ENCODE measurements around the gene SLC25A15. TPM values are rescaled to one million over a fixed set of nuclear protein-coding genes. Genes with fewer than 3 reads are reported as not detected.
"Not testable (repeated sequence)": the region's sequence is repeated elsewhere in the genome, so short reads cannot be mapped to it uniquely, and the experiment has no call there.

The SLC25A15 gene
- total RNA-seq, 1 donor from 2014 or later: 24.2 TPM

DNA sequence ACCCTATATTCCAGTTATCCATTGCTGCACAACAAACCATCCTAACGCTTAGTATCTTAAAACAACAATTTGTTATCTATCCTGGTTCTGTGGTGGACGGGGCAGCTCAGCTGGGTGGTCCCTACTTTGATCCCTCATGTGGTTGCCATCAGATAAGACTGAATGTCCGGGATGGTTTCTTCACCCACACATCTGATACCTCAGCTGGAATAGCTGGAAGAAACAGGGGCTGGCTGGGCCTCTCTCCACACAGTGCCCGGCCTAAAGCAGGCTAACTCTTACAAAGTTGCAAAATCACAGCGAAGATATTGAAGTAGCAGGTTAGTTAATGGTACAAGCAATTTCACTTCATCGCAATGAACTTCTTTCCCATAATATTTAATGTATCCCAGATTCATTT lies 14.7 kb upstream of the SLC25A15 start:
- no peaks in the 10 kb centered on the region for H3K27me3 Mint-ChIP-seq
- H3K27ac Mint-ChIP-seq: no peak overlapping the region
- H3K9me3 Mint-ChIP-seq: no peaks in the 10 kb centered on the region
- peaks cover 40% of the 10 kb centered on the region for H3K4me1 Mint-ChIP-seq
- H3K36me3 Mint-ChIP-seq (ENCODE audit: low read depth): peaks cover 1% of the 10 kb centered on the region
- H3K4me3 Mint-ChIP-seq: no peak overlapping the region
- peak; percentile 54 for DNase-seq
- intact Hi-C loops (cut with micrococcal nuclease): loop anchor here (5.0 to 10.0 kb wide), 8 partner anchors 92 to 1677 kb away; partner anchors contain the start of gene KBTBD7

DNA sequence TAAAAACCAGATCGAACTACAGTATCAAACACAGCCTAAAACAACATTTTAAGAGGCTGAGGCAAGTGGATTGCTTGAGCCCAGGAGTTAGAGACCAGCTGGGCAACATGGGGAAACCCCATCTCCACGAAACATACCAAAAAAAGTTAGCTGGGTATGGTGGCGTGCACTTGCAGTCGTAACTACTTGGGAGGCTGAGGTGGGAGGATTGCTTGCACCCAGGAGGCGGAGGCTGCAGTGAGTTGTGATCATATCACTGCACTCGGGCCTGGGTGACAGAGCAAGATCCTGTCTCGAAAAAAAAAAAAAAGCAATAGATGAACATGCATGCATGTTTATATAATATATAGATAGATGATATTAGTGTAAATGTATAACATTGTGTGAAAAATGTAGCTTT lies 13.2 kb upstream of the SLC25A15 start:
- H3K4me1 Mint-ChIP-seq: peaks cover 33% of the 10 kb centered on the region
- H3K9me3 Mint-ChIP-seq: no peaks in the 10 kb centered on the region
- H3K4me3 Mint-ChIP-seq: peak overlapping the region; percentile 77
- peak; percentile 71 for DNase-seq
- H3K27me3 Mint-ChIP-seq: no peaks in the 10 kb centered on the region
- H3K27ac Mint-ChIP-seq: peak overlapping the region; percentile 99
- intact Hi-C loops (cut with micrococcal nuclease): loop anchor here (2.0 to 10.0 kb wide), 11 partner anchors 39 to 1737 kb away; partner anchors contain the start of genes KBTBD7, NHLRC3 and PROSER1
- no peaks in the 10 kb centered on the region for H3K36me3 Mint-ChIP-seq (ENCODE audit: low read depth)

DNA sequence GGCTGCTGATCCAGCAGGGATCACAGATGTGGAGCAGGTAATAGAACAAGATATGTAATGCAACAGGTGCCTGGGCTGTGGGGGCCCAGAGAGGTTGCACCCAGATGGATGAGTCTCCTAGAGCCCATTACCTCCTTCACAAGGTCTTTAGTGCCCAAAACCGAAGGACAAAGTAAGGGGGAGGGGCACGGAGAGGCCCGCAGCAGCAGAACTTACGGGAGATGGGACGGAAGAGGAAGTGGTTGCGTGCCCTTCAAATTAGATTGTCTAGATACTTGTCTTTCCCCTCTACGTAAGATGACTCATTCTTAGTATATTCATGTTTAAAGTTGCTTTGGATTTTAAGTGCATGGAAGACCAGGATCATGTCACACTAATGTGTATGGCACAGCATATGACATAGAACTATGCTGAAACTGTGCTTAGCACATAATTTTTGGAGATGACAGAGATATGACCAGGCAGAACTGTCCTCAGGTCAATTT lies 12.7 kb upstream of the SLC25A15 start:
- Mint-ChIP-seq H3K4me1 (peaks cover 33% of the 10 kb centered on the region), H3K27ac (peak overlapping the region; percentile 99), H3K4me3 (peak overlapping the region; percentile 77), H3K36me3 (ENCODE audit: low read depth) (no peaks in the 10 kb centered on the region), H3K9me3 (no peaks in the 10 kb centered on the region), H3K27me3 (no peaks in the 10 kb centered on the region)
- intact Hi-C loops (cut with micrococcal nuclease): loop anchor here (1.0 to 10.0 kb wide), 14 partner anchors 12 to 1738 kb away; partner anchors contain the start of genes KBTBD7, NHLRC3, PROSER1 and SLC25A15
- DNase-seq: peak; percentile 93

DNA sequence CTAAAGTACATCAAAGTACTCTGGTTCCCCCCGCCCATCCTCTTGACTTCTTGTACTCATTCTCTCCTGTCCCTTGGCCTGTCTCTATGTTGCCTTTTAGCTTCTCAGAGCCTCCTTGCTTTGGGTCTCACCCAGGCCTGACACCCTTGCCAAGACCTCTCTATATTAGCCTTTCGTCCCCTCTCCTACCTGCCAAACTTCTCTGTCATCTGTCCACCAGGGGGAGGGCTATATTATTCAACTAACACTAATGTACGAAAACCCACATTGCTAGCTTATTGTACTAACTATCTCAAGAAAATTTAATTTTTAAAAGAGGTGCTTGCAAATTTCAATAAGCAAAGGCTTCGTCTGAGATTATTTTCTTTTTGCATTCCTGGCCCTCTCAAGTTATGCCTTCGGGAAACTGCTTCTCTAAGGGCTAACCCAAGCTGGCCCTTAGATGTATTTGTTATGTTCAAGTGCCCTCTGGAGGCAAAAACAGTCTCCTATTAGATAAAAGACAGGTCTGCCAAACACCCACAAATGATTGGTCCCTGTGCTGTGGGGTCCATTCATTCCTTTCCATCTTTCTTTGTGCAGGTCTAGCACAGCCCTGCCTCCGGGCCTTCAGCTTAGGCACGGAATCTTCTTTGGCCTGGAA lies 12.1 kb upstream of the SLC25A15 start:
- no peaks in the 10 kb centered on the region for H3K9me3 Mint-ChIP-seq
- peak; percentile 84 for DNase-seq
- H3K4me3 Mint-ChIP-seq: peak overlapping the region; percentile 77
- no peaks in the 10 kb centered on the region for H3K27me3 Mint-ChIP-seq
- peak overlapping the region; percentile 99 for H3K27ac Mint-ChIP-seq
- intact Hi-C loops (cut with micrococcal nuclease): loop anchor here (1.0 to 10.0 kb wide), 14 partner anchors 12 to 1738 kb away; partner anchors contain the start of genes KBTBD7, NHLRC3, PROSER1 and SLC25A15
- peaks cover 33% of the 10 kb centered on the region for H3K4me1 Mint-ChIP-seq
- no peaks in the 10 kb centered on the region for H3K36me3 Mint-ChIP-seq (ENCODE audit: low read depth)

DNA sequence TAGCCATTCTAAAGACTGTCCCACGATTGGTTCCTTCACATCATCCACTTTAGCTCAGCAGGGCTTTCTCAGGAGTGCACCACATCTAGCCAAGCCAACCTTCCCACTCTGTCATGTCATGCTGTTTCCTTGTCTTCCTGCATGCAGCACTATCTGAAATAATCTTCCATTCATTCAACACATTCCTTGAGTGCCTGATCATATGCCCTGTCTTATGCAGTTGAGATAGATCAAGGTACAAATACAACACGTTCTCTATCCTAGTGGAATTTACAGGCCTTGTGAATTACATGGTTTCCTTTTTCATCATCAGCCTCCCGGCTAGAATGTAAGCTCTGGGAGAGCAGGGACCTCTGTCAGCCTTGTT lies 11.6 kb upstream of the SLC25A15 start:
- DNase-seq: no peak
- H3K9me3 Mint-ChIP-seq: no peaks in the 10 kb centered on the region
- peaks cover 33% of the 10 kb centered on the region for H3K4me1 Mint-ChIP-seq
- peak overlapping the region; percentile 9 for H3K4me3 Mint-ChIP-seq
- no peaks in the 10 kb centered on the region for H3K27me3 Mint-ChIP-seq
- no peaks in the 10 kb centered on the region for H3K36me3 Mint-ChIP-seq (ENCODE audit: low read depth)
- peak overlapping the region; percentile 99 for H3K27ac Mint-ChIP-seq
- intact Hi-C loops (cut with micrococcal nuclease): loop anchor here (1.0 to 10.0 kb wide), 14 partner anchors 12 to 1739 kb away; partner anchors contain the start of genes KBTBD7, NHLRC3, PROSER1 and SLC25A15

DNA sequence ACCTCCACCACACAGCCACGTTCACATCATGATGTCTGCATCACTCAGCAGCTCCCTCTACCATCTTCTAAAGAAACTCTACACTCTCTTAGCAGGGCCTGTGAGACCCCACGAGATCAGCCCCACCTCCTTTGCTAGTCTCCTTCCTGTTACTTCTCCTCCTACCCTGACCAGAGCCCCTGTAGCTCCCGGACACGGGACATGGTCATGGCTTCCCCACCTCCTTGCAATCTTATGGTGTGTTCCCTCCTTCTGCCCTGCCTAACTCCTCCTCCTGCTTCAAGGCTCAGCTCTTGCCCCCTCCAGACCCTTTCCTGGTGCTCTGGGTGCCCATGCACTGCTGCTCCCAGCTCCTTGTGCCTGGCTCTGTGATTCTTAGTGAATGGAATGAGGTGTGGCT lies 10.4 kb upstream of the SLC25A15 start:
- no peak for DNase-seq
- Mint-ChIP-seq H3K4me3 (no peak overlapping the region), H3K4me1 (peaks cover 33% of the 10 kb centered on the region), H3K9me3 (no peaks in the 10 kb centered on the region), H3K27ac (peak overlapping the region; percentile 43), H3K27me3 (no peaks in the 10 kb centered on the region), H3K36me3 (ENCODE audit: low read depth) (no peaks in the 10 kb centered on the region)
- intact Hi-C loops (cut with micrococcal nuclease): loop anchor here (5.0 to 10.0 kb wide), 8 partner anchors 97 to 1682 kb away; partner anchors contain the start of gene KBTBD7

DNA sequence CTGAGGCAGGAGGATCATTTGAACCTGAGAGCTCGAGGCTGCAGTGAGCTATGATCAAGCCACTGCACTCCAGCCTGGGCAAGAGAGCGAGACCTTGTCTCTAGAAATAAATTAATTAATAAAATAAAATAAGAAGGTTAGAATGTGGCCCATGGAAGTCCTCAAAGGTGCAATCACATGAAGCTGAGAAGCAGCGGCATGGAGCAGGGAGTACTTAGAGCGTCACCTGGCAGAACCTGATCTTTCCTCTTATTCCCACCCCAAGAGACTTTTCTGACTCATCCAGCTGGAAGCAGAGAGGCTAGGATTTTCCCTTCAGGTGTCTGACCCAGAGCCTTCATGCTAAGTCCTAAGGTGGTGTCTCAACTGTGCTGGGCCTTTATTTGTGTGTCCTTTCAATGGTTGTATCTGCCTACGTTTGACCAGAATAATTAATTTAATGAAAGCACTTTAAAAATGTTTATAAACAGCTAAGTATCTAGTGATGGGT lies 9.6 kb upstream of the SLC25A15 start:
- no peak overlapping the region for H3K27ac Mint-ChIP-seq
- intact Hi-C loops (cut with micrococcal nuclease): loop anchor here (5.0 to 10.0 kb wide), 8 partner anchors 98 to 1683 kb away; partner anchors contain the start of gene KBTBD7

DNA sequence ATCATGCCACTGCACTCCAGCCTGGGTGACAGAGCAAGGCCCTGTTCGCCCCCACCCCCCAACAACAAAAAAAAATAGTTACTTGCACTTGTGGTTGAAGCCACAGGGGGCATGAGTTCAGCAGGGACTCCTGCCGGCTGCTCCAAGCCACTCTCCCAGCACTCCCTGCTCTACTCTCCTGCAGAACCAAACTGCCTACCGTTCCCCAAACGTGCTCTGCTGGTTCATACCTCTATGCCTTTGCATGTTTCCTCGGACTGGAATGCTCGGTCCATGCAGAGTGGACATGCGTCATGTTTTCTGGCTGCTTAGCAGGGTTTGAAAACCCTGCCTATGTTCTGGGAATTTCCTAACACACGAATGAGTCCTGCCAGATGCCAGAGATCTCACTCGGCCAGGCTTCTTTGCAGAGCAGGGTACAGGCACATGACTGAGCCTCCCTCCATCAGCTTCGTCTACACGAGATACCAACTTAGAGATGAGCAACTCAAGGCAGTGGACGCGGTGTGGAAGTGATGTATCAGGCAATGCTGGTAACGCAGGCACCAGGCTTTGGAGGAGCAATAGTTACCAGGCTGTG lies 8.5 kb upstream of the SLC25A15 start:
- H3K4me1 Mint-ChIP-seq: peaks cover 25% of the 10 kb centered on the region
- no peaks in the 10 kb centered on the region for H3K27me3 Mint-ChIP-seq
- no peak overlapping the region for H3K4me3 Mint-ChIP-seq
- no peak overlapping the region for H3K27ac Mint-ChIP-seq
- no peaks in the 10 kb centered on the region for H3K9me3 Mint-ChIP-seq
- no peak for DNase-seq
- no peaks in the 10 kb centered on the region for H3K36me3 Mint-ChIP-seq (ENCODE audit: low read depth)
- intact Hi-C loops (cut with micrococcal nuclease): no loop called here

More for the DNA sequence above, 9.6 kb upstream of the SLC25A15 start:
- DNase-seq: no peak
- Mint-ChIP-seq H3K36me3 (ENCODE audit: low read depth) (no peaks in the 10 kb centered on the region), H3K9me3 (no peaks in the 10 kb centered on the region), H3K4me1 (peaks cover 30% of the 10 kb centered on the region), H3K27me3 (no peaks in the 10 kb centered on the region), H3K4me3 (no peak overlapping the region)

DNA sequence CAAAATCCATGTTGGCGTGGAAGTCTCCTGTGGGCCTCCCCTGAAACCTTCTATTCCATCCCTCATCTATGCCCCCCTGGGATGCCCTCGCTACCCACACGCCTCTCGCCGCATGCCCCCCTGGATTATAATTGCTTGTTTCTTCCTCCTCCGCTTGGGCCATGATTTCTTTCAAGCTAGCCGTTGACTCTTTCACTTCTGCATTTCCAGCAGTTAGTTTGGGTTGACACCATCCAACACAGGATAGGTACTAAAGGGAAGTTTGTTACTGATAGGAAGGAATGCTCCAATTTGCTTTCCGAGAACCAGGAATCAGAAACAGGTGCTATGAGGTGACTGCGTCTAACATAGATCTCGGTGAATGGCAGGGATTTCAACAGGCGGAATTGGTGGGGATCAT lies 7.7 kb upstream of the SLC25A15 start:
- Mint-ChIP-seq H3K4me1 (peaks cover 23% of the 10 kb centered on the region), H3K27ac (no peak overlapping the region), H3K9me3 (no peaks in the 10 kb centered on the region), H3K4me3 (no peak overlapping the region), H3K27me3 (no peaks in the 10 kb centered on the region), H3K36me3 (ENCODE audit: low read depth) (no peaks in the 10 kb centered on the region)
- no peak for DNase-seq
- intact Hi-C loops (cut with micrococcal nuclease): no loop called here

DNA sequence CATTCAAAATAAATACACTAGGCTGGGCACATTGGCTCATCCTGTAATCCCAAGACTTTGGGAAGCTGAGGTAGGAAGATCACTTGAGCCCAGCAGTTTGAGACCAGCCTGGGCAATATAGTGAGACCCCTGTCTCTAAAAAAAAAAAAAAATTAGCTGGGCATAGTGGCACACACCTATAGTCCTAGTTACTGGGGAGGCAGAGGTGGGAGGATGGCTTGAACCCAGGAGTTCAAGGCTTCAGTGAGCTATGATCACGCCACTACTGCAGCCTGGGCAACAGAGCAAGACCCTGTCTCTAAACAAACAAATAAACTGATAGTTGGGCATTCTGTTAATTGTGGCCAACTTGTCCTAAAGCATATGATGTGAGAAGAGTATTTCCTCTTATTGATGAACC lies 6.4 kb upstream of the SLC25A15 start:
- peaks cover 20% of the 10 kb centered on the region for H3K4me1 Mint-ChIP-seq
- DNase-seq: not testable (repeated sequence)

DNA sequence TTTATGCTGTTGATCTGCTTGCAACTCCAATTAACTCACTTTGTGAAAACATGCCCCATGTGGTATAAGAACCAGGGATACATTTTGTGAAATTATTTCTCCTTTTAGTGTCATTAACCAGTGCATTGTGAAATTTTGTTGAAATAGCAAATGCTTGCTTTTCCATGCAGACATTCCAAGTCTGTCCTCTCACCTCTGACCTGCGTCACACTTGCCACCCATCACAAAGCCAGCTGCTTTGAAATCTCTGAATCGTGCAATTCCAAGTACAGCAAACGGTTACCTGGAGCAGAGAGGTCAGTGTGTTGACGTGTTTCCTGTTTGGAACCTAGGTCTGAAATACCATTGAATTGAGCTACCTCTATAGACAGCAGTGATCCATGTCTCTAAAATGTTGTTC lies 4.9 kb upstream of the SLC25A15 start:
- Mint-ChIP-seq H3K27ac (no peak overlapping the region), H3K4me3 (no peak overlapping the region), H3K4me1 (peaks cover 15% of the 10 kb centered on the region), H3K27me3 (no peaks in the 10 kb centered on the region), H3K9me3 (no peaks in the 10 kb centered on the region), H3K36me3 (ENCODE audit: low read depth) (no peaks in the 10 kb centered on the region)
- intact Hi-C loops (cut with micrococcal nuclease): no loop called here
- DNase-seq: no peak

More for the DNA sequence above, 6.4 kb upstream of the SLC25A15 start:
- H3K9me3 Mint-ChIP-seq; intact Hi-C loops (cut with micrococcal nuclease); H3K27me3 Mint-ChIP-seq; H3K27ac Mint-ChIP-seq; H3K36me3 Mint-ChIP-seq (ENCODE audit: low read depth); H3K4me3 Mint-ChIP-seq: not testable (repeated sequence)

DNA sequence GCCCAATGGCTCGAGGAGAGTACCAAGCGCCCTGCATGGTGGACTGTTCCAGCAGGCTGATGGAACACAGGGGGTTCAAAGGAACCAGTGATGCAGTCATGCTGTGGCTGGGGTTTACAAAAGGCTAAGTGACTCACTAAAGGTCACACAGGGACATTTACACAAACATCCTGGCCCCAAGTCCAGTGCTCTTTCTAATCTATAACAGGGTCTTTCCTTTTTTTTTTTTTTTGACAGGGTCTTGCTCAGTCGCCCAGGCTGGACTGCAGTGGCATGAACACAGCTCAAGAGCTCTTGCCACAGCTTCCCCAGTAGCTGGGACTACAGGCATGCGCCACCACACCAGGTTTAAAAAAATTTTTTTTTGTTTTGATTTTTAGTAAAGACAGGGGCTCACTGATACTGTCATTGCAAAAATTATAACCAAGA lies 2.8 kb upstream of the SLC25A15 start:
- no peaks in the 10 kb centered on the region for H3K36me3 Mint-ChIP-seq (ENCODE audit: low read depth)
- peaks cover 19% of the 10 kb centered on the region for H3K4me1 Mint-ChIP-seq
- H3K27me3 Mint-ChIP-seq: no peaks in the 10 kb centered on the region
- H3K27ac Mint-ChIP-seq: peak overlapping the region; percentile 59
- no peak for DNase-seq
- intact Hi-C loops (cut with micrococcal nuclease): loop anchor here (5.0 kb wide), 1 partner anchor 136 kb away; no protein-coding TSS in a partner anchor
- H3K9me3 Mint-ChIP-seq: no peaks in the 10 kb centered on the region
- H3K4me3 Mint-ChIP-seq: peak overlapping the region; percentile 3

DNA sequence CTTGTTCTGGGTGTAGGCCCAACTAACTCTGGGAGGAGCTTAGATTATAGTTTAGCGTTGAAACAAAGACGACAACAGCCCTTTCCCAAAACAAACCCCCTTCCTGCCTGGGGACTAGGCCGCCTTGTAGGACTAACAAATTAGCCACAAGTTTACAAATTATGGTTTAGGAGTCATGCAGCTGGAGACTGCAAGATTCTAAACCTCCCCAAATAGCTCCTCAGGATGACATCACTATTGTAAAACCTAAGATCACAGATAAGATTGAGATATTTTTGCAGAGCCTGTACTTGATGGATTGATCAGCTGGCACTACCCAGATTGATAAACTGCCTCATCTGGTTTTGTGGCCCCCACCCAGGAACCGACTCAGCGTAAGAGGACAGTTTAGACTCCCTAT lies 2.3 kb upstream of the SLC25A15 start:
- intact Hi-C loops (cut with micrococcal nuclease): loop anchor here (5.0 kb wide), 1 partner anchor 135 kb away; no protein-coding TSS in a partner anchor
- DNase-seq: no peak
- no peaks in the 10 kb centered on the region for H3K27me3 Mint-ChIP-seq
- H3K9me3 Mint-ChIP-seq: no peaks in the 10 kb centered on the region
- H3K36me3 Mint-ChIP-seq (ENCODE audit: low read depth): no peaks in the 10 kb centered on the region
- peak overlapping the region; percentile 18 for H3K4me3 Mint-ChIP-seq
- peak overlapping the region; percentile 59 for H3K27ac Mint-ChIP-seq
- H3K4me1 Mint-ChIP-seq: peaks cover 19% of the 10 kb centered on the region

All from activated CD4-positive, alpha-beta T cell treated with anti-CD3 and anti-CD28 coated beads, Interleukin-2, amount 10 ng/mL, durations not matched to agents 24 days and 14 days (primary cell).